Stimulated activated CD4-positive, alpha-beta T cell treated with anti-CD3 and anti-CD28 coated beads, Interleukin-2, amount 100 ng/mL, for 4 hours (primary cell): ENCODE results near the gene SIT1.
"Not testable (repeated sequence)": the region's sequence is repeated elsewhere in the genome, so short reads cannot be mapped to it uniquely, and the experiment has no call there.

Source experiments
- DNase-seq: peaks from one replicate; pipeline ENCODE4 v3.0.0-alpha.2; 2020; ENCODE audit warnings: low read depth

The SIT1 gene

DNA sequence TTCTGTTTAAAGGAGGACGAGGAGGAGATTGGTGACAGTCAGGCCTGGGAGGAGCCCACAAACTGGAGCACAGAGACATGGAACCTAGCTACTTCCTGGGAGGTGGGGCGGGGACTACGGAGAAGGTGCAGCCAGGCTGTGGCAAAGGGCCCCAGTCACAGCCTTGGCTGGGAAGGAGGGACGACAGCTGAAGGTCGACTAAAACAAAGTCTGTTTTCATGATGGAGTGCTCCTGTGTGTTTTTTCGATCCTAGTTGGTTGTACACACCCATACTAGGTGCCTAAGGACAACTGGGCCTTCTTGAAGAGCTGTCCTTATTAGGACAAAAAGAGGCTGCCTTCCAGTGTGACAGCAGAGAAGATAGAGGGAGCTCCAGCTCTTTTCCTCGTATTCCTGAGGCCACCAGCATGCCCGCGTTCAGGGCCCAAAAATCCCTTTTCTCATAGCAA lies 10.3 kb upstream of the SIT1 start:
- DNase-seq, result no peak

DNA sequence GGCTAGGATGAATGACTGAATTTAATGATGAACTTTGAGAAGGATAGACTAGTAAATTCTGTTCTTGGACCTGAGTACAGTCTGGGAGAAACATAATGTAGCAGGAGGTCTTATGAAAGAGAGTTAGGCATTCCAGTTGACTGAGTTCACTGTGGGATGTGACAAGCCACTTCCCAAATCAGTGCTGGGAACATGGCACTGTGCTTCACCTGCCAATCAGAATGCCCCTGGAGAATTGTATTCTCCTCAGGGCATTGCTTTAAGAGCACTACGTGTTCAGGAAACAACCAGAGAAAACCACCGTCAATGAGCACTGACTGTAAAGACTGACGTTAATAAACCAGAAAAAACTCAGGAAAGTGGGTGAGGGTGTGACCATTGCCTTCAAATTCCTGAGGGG lies 8.6 kb upstream of the SIT1 start:
- no peak for DNase-seq

DNA sequence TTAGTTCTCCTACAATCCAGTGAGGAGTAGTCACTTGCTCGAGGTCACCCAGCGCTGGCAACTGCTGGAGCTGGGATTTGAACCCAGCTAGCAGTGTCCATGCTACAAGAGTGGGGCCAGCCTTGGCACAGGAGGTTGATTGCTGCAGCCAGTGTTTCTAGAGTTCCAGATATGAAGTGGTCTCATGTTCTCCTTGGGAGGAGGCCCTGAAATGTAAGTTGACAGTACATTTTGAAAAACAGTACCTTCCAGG lies 8.2 kb upstream of the SIT1 start:
- DNase-seq, result no peak

DNA sequence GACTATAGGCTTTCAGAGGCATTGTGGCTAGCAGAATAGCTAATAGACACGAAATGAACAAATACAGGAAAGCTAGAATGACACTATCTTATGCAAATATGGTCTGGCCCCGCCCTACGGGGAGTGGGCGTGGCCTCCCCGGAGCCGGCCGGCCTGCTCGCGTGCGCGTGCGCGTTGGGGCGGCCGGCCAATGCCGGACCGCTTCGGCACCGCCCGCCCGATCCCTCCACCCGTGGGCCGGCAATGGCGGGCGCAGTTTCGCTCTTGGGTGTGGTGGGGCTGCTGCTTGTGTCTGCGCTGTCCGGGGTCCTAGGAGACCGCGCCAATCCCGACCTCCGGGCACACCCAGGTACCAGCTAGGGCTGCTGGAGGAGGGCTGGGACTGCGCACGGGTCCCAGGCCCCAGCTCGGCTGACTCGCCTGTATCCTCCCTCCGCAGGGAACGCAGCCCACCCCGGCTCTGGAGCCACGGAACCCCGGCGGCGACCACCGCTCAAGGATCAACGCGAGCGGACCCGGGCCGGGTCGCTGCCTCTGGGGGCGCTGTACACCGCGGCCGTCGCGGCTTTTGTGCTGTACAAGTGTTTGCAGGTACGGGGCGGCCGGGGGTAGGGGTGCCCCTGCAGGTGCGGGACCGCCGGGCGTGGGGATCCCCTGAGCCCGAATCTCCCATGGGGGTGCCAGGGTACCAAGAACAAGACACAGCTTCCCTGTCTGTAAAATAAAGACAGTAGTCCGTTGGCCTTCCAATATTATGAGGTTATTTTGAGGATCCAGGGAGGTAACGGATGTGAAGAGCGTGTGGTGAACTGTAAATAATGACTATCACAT lies 7.6 kb upstream of the SIT1 start, which contains the start of gene CCDC107:
CCDC107 (plus strand) TSS at position 156 of the 831 bp plus-strand sequence; CDS start at position 244, 88 bp downstream.
- DNase-seq, result peak; percentile 70

DNA sequence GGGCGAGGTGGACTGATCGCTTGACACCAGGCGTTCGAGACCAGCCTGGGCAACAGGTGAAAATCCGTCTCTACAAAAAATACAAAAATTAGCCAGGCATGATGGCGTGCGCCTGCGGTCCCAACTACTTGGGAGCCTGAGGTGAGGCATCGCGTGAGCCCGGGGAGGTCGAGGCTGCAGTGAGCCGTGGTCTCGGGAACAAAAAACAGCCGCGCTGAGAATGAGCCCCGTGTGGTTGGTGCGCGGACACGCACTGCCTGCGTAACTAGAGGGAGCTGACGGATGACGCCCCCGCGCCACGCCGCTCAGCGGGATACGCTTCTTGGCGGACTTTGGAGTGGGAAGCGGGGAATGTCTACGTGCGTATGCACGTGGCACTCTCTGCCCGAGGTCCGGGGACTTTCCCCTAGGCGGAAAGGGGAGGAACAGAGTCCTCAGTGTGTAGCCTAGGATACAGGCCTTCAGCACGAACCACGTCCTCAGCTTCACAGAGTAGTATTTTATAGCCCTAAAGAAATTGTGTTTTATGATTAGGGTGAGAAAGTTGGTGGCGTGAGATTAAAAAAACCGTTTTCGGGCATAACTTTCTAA lies 6.9 kb upstream of the SIT1 start, which contains the start of gene RMRP:
RMRP (minus strand) TSS at position 474 of the 591 bp plus-strand sequence.
- DNase-seq, result peak; percentile 95

DNA sequence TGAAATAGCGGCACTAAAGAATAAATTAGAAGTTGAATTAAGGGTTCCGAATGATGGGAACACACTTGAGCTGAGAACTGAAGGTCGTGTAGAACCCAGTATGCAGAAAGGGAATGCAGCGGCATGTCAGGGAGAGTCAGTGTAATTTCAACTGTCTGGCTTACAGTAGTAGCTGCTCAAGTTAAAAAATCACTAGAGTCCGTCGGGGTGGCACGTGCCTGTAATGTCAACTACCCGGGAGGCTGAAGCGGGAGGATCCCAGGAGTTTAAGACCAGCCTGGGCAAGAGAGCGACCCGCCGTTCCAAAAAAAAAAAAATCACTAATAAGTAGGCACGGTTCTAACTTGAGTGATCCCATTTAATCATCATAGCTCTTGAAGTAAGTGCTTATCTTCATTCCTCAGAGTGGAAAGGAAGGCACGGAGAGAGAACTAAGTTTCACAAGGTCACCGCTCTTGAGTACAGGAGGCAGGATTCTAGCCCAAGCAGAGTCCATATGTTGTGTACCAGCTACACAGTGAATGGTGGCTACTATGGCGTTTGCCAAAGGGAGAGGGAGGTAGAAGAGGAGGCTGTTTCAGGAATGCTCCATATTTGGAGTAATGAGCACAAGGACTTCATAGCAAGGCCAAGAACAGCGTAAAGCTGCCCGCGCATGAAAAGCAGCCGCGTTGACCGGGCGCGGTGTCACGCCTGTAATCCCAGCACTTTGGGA lies 6.3 kb upstream of the SIT1 start:
- no peak for DNase-seq

DNA sequence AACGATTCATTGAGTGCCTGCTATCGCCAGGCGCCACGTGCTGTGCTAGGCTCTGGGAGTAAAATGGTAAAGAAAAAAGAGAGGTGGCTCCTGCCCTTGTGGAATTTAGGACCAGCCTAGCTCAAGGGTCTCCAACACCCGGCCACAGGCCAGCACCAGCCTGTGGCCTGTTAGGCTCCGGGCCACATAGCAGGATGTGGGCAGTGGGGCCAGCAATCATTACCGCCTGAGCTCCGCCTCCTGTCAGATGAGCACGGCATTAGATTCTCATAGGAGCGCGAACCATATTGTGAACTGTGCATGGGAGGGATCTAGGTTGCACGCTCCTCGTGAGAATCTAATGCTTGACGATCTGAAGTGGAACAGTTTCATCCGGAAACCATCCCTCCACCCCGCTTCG lies 5.6 kb upstream of the SIT1 start:
- no peak for DNase-seq

DNA sequence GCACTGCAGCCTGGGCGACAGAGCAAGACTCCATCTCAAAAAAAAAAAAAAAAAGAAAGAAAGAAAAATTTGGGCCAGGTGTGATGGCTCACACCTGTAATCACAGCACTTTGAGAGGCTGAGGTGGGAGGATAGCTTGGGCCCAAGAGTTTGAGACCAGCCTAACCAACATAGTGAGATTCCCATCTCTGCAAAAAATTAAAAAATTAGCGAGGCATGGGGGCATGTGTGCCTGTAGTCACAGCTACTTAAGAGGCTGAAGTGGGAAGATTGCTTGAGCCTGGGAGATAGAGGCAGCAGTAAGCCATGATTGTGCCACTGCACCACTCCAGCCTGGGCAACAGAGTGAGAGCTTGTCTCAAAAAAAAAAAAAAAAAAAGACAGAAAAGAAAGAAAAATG lies 2.9 kb upstream of the SIT1 start:
- DNase-seq, result no peak

DNA sequence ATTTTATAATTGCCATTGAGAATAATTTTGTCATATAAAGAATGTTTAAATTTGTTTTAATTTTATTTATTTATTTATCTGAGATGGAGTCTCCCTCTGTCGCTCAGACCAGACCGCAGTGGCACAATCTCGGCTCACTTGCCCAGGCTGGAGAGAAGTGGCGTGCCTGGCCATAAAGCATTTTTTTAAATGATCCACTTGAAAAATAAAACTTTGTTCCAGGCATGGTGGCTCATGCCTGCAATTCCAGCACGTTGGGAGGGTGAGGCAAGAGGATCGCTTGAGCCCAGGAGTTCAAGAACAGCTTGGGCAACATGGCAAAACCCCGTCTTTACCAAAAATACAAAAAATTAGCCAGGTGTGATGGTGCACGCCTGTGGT lies 2.1 kb upstream of the SIT1 start:
- DNase-seq, result no peak

DNA sequence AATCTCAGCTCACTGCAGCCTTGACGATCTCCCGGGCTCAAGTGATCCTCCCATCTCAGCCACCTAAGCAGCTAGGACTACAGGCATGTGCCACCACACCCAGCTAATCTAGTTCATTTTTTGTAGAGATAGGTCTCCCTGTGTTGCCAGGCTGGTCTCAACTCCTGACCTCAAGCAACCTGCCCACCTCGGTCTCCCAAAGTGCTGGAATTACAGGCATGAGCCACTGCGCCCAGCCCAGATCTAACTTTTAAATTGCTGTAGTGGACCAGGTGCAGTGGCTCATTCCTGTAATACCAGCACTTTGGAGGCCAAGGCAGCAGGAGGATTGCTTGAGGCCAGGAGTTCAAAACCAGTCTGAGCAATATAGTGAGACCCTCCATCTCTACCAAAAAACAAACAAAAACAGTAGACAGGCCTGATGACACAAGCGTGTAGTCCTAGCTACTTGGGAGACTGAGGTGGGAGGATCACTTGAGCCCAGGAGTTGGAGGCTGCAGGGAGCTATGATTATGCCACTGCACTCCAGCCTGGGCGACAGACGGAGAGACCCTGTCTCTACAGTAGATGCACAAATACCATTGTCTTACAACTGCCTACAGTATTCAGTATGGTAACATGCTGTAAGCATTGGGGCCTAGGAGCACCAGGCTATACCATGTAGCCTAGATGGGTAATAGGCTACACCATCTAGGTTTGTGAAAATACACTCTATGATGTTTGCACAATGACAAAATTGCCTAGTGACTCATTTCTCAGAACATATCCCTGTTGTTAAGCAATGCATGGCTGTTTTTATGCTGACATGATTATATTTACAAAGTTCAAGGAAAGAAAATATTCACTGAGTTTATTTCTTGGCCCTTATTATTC lies 1.5 kb upstream of the SIT1 start:
- DNase-seq, result no peak

DNA sequence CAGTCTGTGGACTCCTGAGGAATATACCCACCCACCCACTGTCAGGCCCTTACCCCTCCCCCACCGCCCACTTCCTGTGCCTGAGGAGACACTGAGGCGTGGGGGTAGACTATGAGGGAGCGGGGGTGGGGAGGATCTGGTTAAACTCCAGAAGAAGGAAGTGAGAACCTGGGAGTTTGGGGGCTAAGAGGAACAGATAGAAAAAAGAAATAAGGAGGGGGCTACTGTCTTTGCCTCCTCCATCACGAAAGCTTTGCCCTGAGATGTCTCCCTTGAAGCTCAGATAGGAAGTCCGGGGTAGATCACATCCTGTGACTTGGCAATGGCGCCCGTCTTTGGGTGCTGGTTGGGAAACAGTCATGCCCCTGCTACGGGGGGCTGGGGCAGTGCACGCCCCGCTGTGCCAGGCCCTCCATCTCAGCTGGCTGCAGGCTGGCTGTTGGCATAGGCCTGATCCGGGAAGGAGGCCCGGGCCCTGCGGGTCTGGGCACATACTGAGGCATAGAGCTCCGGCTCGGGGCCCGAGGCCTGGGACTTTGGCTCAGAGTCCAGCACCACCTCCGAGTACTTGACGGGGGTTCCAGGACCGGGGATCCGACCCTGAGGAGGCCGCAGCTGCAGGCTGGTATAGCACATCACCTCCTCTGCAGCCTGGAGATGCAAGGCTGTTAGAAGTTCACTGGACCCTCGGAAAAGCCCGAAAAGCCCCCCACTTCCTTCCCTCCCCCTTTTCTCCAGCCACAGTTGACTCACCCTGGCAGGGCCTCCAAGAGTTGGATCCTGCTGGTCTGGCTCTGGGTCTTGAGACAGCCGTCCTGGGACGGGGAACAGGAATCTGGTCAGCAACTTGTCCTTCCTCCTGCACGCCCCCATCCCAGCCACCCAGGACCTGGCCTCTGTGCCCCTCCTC lies 1.0 kb downstream of the SIT1 start:
- DNase-seq, result peak; percentile 43

DNA sequence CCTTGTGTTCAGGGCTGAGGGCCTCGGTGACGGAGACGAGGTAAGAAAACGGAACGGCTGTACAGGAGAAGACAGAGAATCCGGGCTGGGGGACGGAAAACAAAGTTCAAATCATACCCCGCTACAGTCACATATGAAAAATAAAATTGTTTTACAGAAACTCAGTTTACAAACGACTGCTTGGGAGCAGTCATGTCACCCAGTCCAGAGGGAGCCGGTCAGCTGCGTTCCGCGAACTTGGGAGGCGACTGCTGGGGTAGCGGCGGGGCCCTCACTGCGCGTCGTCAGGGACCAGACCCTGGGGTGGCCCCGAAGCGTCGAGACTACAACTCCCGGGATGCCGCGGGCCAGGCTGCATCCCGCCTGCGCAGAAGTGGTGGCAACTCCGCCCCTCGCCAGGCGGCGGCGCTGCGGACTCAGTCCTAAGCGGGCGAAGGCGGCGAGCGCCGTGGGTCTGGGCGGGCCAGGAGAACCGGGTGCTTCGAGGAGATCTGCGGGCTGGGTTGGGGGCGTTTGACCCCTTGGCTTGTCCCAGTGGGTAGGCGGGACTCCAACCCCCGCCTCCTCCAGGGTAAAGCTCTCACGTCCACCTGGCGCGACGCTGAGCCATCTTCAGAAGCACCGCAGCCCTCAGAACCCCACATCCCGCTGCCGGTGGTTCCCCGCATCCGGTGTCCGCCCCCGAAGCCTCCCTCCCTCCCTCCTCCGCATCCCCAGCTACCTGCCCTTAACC lies 4.0 kb downstream of the SIT1 start:
- peak; percentile 83 for DNase-seq

DNA sequence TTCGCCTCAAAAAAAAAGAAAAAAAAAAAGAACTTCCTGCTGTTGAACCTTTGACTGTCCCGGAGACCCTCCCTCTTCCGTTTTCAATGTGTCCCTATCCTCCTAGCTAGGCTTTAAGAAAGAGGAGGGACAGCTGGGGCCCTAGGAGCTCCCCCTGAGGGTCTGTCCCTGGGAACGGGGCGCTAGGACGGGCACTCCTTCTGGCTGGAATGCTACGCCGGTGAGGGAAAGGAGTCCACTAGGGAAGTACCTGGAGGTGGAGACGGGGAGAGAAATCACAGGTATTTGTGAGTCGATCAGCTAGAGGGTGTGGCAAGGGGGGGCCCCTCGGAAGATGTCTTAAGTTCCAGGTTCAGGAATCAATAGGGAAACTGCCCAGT lies 4.6 kb downstream of the SIT1 start:
- DNase-seq, result no peak

DNA sequence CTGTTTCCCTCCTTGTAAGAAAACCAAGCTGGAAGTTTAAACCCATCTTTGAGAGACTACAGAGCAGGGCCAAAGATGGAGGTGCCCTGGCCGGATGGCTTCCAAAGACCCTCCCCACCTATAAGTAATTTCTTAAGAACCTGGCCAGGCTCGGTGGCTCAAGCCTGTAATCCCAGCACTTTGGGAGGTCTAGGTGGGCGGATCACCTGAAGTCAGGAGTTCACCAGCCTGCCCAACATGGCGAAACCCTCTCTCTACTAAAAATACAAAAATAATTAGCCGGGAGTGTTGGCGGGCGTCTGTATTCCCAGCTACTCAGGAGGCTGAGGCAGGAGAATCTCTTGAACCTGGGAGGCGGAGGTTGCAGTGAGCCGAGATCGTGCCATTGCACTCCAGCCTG lies 5.0 kb downstream of the SIT1 start:
- not testable (repeated sequence) for DNase-seq

DNA sequence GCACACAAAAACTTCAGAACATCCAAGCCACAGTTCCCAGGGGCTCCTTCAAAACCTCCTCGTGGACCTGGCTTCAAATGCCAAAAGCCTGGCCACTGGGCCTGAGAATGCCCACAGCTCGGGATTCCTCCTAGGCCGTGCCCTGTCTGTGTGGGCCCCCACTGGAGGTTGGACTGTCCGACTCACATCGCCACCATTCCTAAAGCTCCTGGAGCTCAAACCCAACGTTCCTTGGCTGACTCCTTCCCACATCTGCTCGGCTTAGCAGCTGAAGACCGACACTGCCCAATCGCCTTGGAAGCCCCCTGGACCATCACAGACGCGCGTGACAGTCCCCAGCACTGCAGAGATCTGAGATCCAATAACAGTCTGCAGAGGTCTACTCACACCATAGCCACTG lies 7.7 kb downstream of the SIT1 start:
- no peak for DNase-seq

DNA sequence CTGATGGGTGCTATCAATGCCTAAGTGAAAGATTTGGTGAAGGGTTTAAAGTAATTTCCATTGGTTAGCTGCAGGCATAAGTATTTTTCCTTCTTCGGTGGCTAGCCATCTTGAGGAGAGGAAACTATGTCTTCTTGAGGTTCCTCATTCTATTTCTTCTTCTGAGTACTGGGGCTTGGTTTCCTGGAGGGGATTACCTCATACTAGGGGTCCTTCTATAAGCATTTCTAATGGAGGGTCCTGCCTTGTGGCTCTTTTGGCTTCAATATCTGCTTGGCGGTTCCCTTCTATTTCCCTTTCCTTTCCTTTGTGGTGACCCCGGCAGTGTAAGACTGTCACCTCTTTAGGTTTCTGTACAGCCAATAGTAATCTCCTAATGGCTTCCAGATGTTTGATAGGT lies 9.3 kb downstream of the SIT1 start:
- not testable (repeated sequence) for DNase-seq

DNA sequence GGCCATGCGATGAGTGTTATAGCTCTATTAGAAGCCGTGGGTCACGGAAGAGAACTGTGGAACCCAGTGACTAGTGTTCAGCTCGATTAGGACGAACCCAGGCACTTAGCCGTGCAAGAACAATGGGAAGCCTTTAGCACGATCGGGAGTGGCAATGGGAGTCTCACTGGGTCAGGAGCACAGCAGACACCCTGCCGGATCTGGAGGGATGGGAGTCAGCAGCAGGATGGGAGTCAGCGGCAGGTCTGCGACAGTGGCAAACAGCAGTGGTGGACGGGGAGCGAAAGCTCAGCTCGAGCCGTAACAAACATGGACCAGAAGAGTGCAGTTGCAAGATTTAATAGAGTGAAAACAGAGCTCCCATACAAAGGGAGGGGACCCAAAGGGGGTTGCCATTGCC lies 10.3 kb downstream of the SIT1 start:
- DNase-seq, result not testable (repeated sequence)

DNA sequence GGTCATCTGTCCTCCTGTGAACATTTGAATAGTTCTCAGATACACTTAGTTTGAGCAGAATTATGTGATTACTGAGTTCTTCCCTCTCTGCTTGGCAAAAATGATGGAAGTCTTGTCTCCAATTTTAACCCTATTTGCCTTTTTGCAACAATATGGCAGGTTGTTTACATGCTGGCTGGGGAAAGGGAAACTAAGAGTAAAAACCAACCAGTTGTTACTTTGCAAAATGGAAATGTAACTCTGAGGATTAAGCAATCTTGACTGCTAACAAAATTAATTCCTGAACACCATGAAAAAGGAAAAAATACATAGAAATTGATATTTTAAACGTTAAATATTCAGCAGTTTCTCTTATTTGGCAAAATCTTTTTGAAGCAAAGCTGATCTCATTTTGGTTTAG lies 11.1 kb downstream of the SIT1 start:
- no peak for DNase-seq

DNA sequence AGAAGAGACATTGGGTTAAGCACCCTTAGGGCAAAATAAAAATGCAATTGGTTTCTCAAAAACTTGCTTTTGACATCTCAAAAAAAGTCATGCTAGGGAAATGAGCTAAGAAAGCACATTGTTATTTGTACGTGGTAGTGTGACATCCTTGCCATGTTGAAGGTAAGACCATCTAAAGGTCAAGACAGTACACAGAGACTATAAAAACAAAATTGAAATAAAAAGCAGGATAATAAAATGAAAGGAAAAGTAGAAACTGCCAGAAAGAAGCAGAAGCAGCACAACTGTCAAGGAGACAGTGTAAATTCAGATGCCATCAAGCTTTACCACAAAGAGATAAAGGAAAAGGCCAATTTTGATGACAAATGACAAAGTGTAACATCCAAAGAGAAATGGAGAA lies 11.5 kb downstream of the SIT1 start:
- not testable (repeated sequence) for DNase-seq

DNA sequence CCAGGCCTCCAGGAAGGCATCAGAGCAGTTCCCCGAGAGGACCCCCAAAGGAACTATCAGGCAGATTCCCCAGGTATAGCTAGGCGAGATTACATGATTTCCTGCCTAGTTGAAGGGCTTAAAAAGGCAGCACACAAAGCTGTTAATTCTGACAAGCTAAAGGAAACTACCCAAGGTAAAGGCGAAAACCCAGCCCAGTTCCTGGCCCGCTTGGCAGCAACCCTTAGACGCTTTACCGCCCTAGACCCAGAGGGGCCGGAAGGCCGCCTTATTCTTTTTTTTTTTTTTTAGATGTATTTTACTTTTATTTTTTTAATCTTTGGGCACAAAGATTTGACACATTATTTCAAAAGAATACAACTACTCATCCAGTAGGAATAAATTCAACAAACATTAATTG lies 12.0 kb downstream of the SIT1 start:
- not testable (repeated sequence) for DNase-seq
